GM10266 (cell line): ENCODE data around the gene ALAS1.

ENCODE experiments used
- DNase-seq: peaks from one replicate; pipeline ENCODE4 v3.0.0; 2012; ENCODE audit errors: extremely low spot score
- CTCF ChIP-seq: IDR thresholded peaks from 2 replicates; pipeline ENCODE4 v1.5.1; 2012; ENCODE audit warnings: mild to moderate bottlenecking, low read depth; ENCODE audit not compliant: control insufficient read depth, insufficient read depth; ENCODE audit errors: missing control alignments

Gene ALAS1

GRCh38 chr3:52194485-52195290 lies 3.3 kb upstream of the ALAS1 start:
- no peak for DNase-seq
- TF ChIP-seq CTCF: no peak

- DNase-seq: no peak
- no peak for TF ChIP-seq CTCF
Observed at GRCh38 chr3:52195291-52195597, 2.7 kb upstream of the ALAS1 start.

- TF ChIP-seq CTCF: no peak
- DNase-seq: no peak
Observed at GRCh38 chr3:52195823-52196331, 2.1 kb upstream of the ALAS1 start.

GRCh38 chr3:52196977-52197376 lies 983 bp upstream of the ALAS1 start:
- no peak for DNase-seq
- TF ChIP-seq CTCF: no peak

GRCh38 chr3:52197499-52197841 lies 490 bp upstream of the ALAS1 start:
- DNase-seq: no peak
- TF ChIP-seq CTCF: no peak

- no peak for TF ChIP-seq CTCF
- DNase-seq: no peak
Observed at GRCh38 chr3:52198643-52199608, 966 bp downstream of the ALAS1 start.

- no peak for TF ChIP-seq CTCF
- no peak for DNase-seq
Observed at GRCh38 chr3:52200981-52201679, 3.2 kb downstream of the ALAS1 start.
